ENCODE data around the gene SYMPK.
A peak's percentile ranks its signal among the peaks of the same experiment; 100 is the strongest.

Gene SYMPK

GRCh38 chr19:45791744-45792469, 71.0 kb downstream of the SYMPK start:
- TF ChIP-seq, protein P1, sequence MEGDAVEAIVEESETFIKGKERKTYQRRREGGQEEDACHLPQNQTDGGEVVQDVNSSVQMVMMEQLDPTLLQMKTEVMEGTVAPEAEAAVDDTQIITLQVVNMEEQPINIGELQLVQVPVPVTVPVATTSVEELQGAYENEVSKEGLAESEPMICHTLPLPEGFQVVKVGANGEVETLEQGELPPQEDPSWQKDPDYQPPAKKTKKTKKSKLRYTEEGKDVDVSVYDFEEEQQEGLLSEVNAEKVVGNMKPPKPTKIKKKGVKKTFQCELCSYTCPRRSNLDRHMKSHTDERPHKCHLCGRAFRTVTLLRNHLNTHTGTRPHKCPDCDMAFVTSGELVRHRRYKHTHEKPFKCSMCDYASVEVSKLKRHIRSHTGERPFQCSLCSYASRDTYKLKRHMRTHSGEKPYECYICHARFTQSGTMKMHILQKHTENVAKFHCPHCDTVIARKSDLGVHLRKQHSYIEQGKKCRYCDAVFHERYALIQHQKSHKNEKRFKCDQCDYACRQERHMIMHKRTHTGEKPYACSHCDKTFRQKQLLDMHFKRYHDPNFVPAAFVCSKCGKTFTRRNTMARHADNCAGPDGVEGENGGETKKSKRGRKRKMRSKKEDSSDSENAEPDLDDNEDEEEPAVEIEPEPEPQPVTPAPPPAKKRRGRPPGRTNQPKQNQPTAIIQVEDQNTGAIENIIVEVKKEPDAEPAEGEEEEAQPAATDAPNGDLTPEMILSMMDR (IDR thresholded peaks at IDR 0.05; ENCODE audit: low read depth, low read length): no peak
- peak overlapping the region; percentile 88 to 93 for H3K4me3 ChIP-seq (replicated peaks in 1 of 2; ENCODE audit: low read depth in 2 of 2, low read length in 2 of 2)
- no peak for DNase-seq (ENCODE audit: low read depth in 2 of 2)

GRCh38 chr19:45790942-45791341, 72.0 kb downstream of the SYMPK start:
- H3K4me3 ChIP-seq (replicated peaks in 1 of 2; ENCODE audit: low read depth in 2 of 2, low read length in 2 of 2): peak overlapping the region in 1 of 2 donors; percentile 93
- TF ChIP-seq, protein P1 (IDR thresholded peaks at IDR 0.05; ENCODE audit: low read depth, low read length): no peak
- DNase-seq (ENCODE audit: low read depth in 2 of 2): no peak

DNA sequence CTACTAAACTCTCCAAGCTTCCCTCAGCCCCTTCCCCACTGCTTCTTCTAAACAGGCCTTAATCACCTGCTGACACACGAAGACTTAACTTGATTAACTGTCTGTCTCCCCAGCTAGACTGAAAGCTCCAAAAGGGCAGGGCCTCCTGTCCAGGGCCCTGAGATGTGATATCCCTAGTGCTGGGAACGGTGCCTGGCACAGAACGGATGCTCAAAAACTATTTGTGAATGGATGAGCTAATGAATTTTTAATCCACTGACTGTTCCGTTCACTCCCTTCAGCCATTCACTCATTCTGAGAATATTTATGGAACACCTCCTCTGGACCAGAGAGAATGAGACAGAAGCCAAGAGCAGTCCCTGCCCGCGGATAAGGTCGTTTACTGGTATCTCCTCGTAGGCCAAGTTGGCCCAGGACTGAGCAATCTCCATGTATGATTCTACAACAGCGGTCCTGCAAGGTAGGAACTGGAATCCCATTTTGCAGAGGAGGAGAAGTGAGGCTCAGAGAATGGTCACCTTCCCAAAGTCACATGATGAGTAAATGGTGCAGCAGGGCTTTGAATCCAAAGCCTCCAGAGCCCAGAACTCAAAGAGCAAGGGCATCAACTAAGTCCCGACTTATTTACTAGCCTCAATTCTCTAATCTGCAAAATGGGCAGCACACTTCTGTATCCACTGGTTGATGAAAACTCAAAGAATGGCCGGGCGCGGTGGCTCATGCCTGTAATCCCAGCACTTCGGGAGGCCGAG, 73.7 kb downstream of the SYMPK start:
- no peak overlapping the region for H3K4me3 ChIP-seq (replicated peaks in 1 of 2; ENCODE audit: low read depth in 2 of 2, low read length in 2 of 2)
- TF ChIP-seq, protein P1 (IDR thresholded peaks at IDR 0.05; ENCODE audit: low read depth, low read length): no peak
- no peak for DNase-seq (ENCODE audit: low read depth in 2 of 2)

DNA sequence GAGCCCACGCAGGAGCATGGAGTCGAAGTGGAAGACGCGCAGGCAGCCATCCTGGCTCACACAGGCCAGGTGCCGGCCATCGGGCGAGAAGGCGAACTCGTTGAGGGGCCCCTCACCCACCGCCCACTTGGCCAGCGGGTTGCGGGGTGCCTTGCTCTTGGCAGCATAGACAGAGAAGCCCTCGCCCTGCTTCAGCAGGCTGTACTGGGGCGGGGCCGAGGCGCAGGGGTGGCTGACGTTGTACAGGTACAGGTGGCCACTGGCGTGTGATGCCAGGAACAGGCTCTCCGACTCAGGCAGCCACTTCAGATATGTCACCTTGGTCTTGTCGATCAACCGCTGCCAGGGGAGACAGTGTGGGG, 76.4 kb downstream of the SYMPK start:
- no peak overlapping the region for H3K4me3 ChIP-seq (replicated peaks in 1 of 2; ENCODE audit: low read depth in 2 of 2, low read length in 2 of 2)
- no peak for DNase-seq (ENCODE audit: low read depth in 2 of 2)
- TF ChIP-seq, protein P1 (IDR thresholded peaks at IDR 0.05; ENCODE audit: low read depth, low read length): no peak

GRCh38 chr19:45785781-45786532, 77.0 kb downstream of the SYMPK start:
- DNase-seq (ENCODE audit: low read depth in 2 of 2): no peak
- TF ChIP-seq, protein P1 (IDR thresholded peaks at IDR 0.05; ENCODE audit: low read depth, low read length): no peak
- no peak overlapping the region for H3K4me3 ChIP-seq (replicated peaks in 1 of 2; ENCODE audit: low read depth in 2 of 2, low read length in 2 of 2)

DNA sequence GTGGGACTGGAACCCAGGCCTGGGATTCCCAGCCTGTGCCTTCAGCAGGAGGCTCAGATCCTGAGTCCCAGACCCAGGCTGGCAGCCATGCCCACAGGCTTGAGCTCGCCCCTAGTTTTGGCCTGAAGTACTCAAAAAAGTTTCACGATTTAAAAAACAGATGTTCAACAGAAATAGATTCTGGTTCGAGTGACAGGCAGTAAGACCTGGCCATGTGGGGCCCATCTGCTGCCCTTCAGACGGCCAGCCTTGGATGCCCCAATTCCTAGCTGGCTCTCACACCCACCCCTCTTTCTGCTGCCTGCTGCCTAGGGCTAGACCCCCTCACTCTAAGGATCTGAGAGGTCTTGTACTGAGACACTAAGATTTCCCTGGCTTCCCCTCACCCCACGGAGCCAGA, 77.8 kb downstream of the SYMPK start:
- DNase-seq (ENCODE audit: low read depth in 2 of 2): no peak
- H3K4me3 ChIP-seq (replicated peaks in 1 of 2; ENCODE audit: low read depth in 2 of 2, low read length in 2 of 2): no peak overlapping the region
- TF ChIP-seq, protein P1 (IDR thresholded peaks at IDR 0.05; ENCODE audit: low read depth, low read length): no peak

Measured in cardiac fibroblast (primary cell).